Measurements from ENCODE around the gene MAL. TPM values are rescaled to one million over a fixed set of nuclear protein-coding genes. Genes with fewer than 3 reads are reported as not detected.
A peak's percentile ranks its signal among the peaks of the same experiment; 100 is the strongest.

The MAL gene
- total and polyA plus RNA-seq, 11 donors, result 0.97 to 12.7 (median 3.5) TPM

DNA sequence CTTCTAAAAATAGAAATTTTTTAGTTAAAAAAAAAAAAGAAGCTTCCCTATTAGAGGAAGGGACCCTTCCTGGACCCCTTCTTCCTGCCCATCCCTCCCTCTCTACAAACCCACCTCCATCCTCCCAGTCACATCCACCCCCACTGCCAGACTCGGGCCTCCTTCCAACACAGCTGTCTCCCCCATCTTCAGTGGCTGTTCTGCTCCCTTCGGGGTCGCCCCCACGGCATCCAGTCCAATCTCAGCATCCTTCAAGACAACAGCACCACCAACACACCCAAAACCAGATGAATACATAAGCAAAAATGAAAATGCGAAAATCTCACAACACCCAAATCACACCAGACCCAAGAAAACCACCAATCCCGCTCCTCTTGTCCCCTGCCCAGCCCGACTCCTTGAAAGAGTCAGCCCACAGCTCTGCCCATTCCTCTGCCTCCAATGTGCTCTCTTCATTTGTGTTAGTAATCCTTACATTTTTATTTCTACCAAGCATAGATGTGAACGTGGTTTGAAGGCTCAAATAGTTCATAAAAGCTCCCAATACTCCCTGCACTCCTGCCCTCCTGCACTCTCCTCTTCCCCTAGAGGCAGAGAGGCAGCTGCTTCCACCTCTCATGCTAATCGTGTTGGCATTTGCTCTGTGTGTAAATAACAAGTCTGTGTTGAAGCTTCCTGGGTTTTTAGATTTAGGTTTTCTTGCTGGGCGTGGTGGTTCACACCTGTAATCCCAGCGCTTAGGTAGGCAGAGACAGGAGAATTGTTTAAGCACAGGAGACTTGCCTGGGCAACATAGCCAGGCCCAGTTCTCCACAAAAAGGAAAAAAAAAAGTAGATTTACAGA is 37.0 kb downstream of the MAL start:
- Histone ChIP-seq H3K4me3 (no peak overlapping the region), H3K27ac (no peak overlapping the region), H3K9me3 (no peaks in the 10 kb centered on the region), H3K36me3 (no peaks in the 10 kb centered on the region), H3K4me1 (no peaks in the 10 kb centered on the region), H3K27me3 (peaks cover 0 to 42% (median 0%) of the 10 kb centered on the region in 9 donors)
- no peak for ATAC-seq
- intact Hi-C loops (cut with DNase I), result no loop called here
- WGBS, 4 donors, result 65 to 72% (median 68%) methylated on average over 11 of the region's 11 CpGs
- peak in 1 of 5 donors; percentile 5 for DNase-seq
- TF ChIP-seq POLR2A (IDR thresholded peaks at IDR 0.05), result no peak
- TF ChIP-seq, protein P1, sequence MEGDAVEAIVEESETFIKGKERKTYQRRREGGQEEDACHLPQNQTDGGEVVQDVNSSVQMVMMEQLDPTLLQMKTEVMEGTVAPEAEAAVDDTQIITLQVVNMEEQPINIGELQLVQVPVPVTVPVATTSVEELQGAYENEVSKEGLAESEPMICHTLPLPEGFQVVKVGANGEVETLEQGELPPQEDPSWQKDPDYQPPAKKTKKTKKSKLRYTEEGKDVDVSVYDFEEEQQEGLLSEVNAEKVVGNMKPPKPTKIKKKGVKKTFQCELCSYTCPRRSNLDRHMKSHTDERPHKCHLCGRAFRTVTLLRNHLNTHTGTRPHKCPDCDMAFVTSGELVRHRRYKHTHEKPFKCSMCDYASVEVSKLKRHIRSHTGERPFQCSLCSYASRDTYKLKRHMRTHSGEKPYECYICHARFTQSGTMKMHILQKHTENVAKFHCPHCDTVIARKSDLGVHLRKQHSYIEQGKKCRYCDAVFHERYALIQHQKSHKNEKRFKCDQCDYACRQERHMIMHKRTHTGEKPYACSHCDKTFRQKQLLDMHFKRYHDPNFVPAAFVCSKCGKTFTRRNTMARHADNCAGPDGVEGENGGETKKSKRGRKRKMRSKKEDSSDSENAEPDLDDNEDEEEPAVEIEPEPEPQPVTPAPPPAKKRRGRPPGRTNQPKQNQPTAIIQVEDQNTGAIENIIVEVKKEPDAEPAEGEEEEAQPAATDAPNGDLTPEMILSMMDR (IDR thresholded peaks at IDR 0.05), result no peak

DNA sequence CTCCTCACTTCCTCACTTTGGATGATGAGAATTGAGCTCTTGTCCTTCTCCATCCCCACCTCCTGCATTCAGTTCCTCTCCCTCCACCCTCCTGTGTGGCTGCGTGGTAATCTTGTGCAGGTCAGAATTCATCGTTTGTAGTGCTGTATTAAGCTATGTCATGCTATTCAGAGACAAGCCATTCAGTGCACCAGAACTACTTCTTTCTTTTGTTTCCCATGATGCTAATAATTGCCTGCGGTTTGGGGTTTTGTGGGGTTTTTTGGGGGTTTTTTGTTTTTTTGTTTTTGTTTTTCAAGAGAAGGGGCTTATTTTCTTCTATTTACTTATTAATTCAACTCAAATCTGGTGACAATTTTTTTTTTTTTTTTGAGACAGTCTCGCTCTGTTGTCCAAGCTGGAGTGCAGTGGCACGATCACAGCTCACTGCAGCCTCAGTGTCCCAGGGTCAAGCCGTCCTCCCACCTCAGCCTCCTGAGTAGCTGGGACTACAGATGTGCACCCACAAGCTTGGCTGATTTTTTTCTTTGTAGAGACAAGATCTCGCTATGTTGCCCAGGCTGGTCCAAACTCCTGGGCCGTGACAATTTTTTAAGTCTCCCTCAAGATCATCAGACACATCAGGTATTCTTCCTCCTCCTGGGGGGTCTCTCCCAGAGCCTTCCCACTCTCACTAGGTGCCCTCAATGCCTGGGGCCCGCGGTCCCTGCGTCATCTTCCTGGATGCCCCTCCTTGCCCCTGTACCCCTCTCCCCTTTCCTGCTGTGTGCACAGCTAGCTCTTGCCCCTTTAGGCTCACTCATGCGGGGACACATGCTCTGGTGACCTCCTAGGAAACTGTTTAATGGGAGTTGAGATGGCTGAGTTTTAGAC is 37.8 kb downstream of the MAL start:
- DNase-seq (peak in 1 of 5 donors; percentile 7), ATAC-seq (no peak)
- H3K9me3 ChIP-seq, result no peaks in the 10 kb centered on the region
- no peak overlapping the region for H3K4me3 ChIP-seq
- H3K27me3 ChIP-seq, result peaks cover 0 to 42% (median 0%) of the 10 kb centered on the region in 9 donors
- TF ChIP-seq POLR2A (IDR thresholded peaks at IDR 0.05), result no peak
- TF ChIP-seq, protein P1 (IDR thresholded peaks at IDR 0.05), result no peak
- no peaks in the 10 kb centered on the region for H3K36me3 ChIP-seq
- intact Hi-C loops (cut with DNase I), result no loop called here
- H3K4me1 ChIP-seq, result no peaks in the 10 kb centered on the region
- no peak overlapping the region for H3K27ac ChIP-seq
- WGBS, 4 donors, result 77 to 85% (median 80%) methylated on average over 12 of the region's 12 CpGs

DNA sequence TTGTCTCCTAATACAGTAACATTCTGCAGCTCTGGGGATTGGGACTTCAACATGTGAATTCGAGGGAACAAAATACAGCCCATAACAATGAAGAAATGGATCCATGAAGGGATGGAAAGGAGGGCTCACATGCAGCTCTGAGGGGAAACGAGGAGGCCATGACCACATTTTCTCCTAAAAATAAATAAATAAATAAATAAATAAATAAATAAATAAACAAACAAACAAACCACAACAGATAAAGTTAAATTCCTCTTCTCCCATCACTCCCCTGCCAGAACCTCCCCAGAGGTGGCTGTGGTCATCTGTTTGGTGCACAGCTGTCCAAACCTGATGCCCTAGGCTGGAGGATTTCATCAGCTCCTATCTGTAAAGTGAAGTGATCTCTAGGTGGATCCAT is 42.7 kb downstream of the MAL start:
- WGBS, 4 donors, result 71 to 87% (median 77%) methylated on average over 2 of the region's 2 CpGs
- H3K4me3 ChIP-seq, result no peak overlapping the region
- no peaks in the 10 kb centered on the region for H3K4me1 ChIP-seq

More for the DNA sequence above, 42.7 kb downstream of the MAL start:
- intact Hi-C loops (cut with DNase I), result no loop called here
- Histone ChIP-seq H3K36me3 (no peaks in the 10 kb centered on the region), H3K27me3 (peaks cover 0 to 23% (median 5%) of the 10 kb centered on the region in 9 donors), H3K9me3 (no peaks in the 10 kb centered on the region), H3K27ac (no peak overlapping the region)
- DNase-seq (no peak), ATAC-seq (no peak)
- TF ChIP-seq, protein P1 (IDR thresholded peaks at IDR 0.05), result no peak
- TF ChIP-seq POLR2A (IDR thresholded peaks at IDR 0.05), result no peak

Data from heart left ventricle (tissue), 16 donors.